ENCODE results near the gene AK1. TPM values are rescaled to one million over a fixed set of nuclear protein-coding genes. Genes with fewer than 3 reads are reported as not detected.

The AK1 gene
- polyA plus RNA-seq, 1 experiment: 102 TPM

DNA sequence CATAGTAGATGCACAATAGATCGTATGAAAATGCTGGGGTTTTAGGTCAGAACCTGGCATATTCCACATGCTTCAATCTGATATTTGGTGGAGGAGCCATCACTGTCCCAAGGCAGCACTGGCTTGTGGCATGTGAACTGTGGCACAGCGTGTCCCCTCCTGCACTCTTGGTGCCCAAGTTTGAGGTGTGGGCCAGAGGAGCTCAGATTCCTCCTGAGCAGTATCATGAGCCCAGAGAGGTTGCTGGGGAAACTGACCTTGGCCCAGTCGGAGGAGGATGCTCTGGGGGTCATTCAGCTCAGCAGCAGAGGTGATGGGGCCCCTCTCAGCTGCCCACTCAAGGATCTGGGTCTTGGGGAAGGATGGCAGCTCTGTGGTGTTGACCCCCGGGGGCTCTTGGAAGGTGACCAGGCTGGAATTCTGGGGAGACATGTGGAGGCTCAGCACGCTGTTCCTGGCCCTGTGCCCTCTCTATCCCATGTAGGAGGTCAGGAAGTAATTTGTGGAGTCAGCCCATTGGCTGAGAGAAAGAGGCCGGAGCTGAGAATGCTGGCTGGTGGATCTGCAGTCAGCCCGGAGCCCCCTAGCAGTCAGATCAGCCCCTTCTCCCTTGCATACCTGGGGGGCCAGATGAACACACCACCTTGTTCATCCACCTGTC lies 51.1 kb downstream of the AK1 start:
- ChIA-PET CTCF (interaction anchor here (0.8 to 1.0 kb wide), 2 partner anchors 41 to 44 kb away, joined by 3 read pairs; partner anchors contain the start of gene CDK9), POLR2A (no interaction called here)
- TF ChIP-seq, protein P1, sequence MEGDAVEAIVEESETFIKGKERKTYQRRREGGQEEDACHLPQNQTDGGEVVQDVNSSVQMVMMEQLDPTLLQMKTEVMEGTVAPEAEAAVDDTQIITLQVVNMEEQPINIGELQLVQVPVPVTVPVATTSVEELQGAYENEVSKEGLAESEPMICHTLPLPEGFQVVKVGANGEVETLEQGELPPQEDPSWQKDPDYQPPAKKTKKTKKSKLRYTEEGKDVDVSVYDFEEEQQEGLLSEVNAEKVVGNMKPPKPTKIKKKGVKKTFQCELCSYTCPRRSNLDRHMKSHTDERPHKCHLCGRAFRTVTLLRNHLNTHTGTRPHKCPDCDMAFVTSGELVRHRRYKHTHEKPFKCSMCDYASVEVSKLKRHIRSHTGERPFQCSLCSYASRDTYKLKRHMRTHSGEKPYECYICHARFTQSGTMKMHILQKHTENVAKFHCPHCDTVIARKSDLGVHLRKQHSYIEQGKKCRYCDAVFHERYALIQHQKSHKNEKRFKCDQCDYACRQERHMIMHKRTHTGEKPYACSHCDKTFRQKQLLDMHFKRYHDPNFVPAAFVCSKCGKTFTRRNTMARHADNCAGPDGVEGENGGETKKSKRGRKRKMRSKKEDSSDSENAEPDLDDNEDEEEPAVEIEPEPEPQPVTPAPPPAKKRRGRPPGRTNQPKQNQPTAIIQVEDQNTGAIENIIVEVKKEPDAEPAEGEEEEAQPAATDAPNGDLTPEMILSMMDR (IDR thresholded peaks at IDR 0.05; ENCODE audit: insufficient read depth, low read depth, low read length): no peak
- Histone ChIP-seq H3K36me3 (ENCODE audit: control insufficient read depth, insufficient read depth, low read length) (peaks cover 19% of the 10 kb centered on the region), H3K4me3 (ENCODE audit: low read depth, low read length) (no peak overlapping the region), H3K27me3 (ENCODE audit: control insufficient read depth, insufficient read depth, low read length) (no peaks in the 10 kb centered on the region)
- DNase-seq (ENCODE audit: low read depth): no peak

DNA sequence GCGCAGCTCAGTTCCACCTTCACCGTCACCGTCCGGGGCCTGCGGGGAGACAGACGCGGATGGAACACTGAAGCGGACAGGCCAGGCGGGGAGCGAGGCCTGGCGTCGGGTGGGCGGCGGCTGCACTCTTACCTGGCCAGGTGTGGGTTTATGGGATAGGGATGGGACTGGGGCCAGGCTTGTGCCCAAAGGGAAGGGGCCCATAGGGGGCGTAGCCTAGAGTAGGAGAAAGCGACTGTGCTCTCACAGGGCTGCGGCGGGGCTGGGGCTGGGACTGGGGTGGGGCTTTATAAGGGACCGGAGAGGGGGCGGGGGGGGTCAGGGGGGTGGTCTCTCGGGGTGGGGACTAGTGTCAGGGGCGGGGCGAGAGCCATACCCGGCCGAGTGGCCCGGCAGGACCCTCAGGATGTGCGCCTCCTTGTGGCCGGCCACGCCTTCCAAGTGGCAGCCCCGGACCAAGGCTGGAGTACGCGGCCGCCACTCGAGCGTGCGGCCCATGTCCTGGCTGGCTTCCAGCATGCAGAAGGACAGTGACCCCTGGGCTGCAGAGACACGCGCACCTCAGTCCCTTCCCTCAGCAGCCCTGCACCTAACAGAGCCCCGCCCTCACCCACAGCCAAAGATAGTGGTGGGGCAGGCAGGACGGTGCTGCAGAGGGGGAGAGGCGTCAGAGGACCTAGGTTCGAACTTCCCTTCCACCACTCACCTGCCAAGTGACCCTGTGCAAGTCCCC lies 52.0 kb downstream of the AK1 start:
- no peak for DNase-seq (ENCODE audit: low read depth)
- no peaks in the 10 kb centered on the region for H3K27me3 ChIP-seq (ENCODE audit: control insufficient read depth, insufficient read depth, low read length)
- peaks cover 22% of the 10 kb centered on the region for H3K36me3 ChIP-seq (ENCODE audit: control insufficient read depth, insufficient read depth, low read length)
- H3K4me3 ChIP-seq (ENCODE audit: low read depth, low read length): no peak overlapping the region
- ChIA-PET CTCF (interaction anchor here (1.0 to 1.4 kb wide), 2 partner anchors 20 to 45 kb away, joined by 3 to 5 read pairs; no protein-coding TSS in a partner anchor), POLR2A (no interaction called here)
- TF ChIP-seq, protein P1 (IDR thresholded peaks at IDR 0.05; ENCODE audit: insufficient read depth, low read depth, low read length): peak; percentile 35

DNA sequence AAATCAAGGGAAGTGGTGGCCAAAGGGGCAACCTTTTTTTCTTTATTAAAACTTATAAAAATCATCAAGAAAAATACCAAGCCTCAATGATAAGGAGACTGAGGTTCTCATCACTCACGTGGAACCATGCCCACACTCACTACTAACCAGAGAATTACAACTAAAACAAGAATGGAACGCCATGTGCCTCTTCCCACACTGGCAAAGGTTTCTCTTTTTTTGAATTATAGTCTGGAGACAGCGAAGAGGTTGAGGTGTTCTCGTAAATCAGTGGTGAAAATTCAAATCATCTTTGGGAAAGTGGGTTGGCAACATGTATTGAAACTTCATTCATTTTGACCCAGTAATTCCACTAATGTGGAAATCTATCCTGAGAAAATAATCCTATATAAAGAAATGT lies 55.4 kb downstream of the AK1 start:
- ChIA-PET CTCF (interaction anchor here (0.6 kb wide), 1 partner anchor 352 kb away, joined by 3 read pairs; no protein-coding TSS in a partner anchor), POLR2A (no interaction called here)
- Histone ChIP-seq H3K36me3 (ENCODE audit: control insufficient read depth, insufficient read depth, low read length) (peaks cover 39% of the 10 kb centered on the region), H3K4me3 (ENCODE audit: low read depth, low read length) (no peak overlapping the region), H3K27me3 (ENCODE audit: control insufficient read depth, insufficient read depth, low read length) (no peaks in the 10 kb centered on the region)
- DNase-seq (ENCODE audit: low read depth): no peak
- TF ChIP-seq, protein P1 (IDR thresholded peaks at IDR 0.05; ENCODE audit: insufficient read depth, low read depth, low read length): no peak

DNA sequence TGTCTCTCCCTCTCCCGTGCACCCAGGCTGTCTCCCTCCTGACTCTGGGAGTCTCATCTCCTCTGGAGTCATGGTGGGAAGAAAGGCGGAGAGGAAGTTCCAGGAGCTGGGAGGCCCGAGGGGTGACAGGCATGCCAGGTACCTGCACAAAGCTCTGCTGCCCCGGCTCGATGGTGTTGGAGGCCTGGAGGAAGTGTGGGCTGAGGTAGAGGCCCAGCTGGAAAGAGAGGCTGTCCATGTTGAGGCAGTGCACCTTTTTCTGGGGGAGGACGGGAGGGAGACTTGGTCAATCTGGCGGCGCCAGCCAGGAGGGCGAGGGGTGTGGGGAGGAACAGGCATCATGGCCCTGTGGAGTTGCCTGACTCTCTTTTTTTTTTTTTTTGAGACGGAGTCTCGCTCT lies 58.9 kb downstream of the AK1 start:
- Histone ChIP-seq H3K4me3 (ENCODE audit: low read depth, low read length) (no peak overlapping the region), H3K27me3 (ENCODE audit: control insufficient read depth, insufficient read depth, low read length) (no peaks in the 10 kb centered on the region), H3K36me3 (ENCODE audit: control insufficient read depth, insufficient read depth, low read length) (peaks cover 39% of the 10 kb centered on the region)
- ChIA-PET CTCF (interaction anchor here (0.7 to 1.6 kb wide), 2 partner anchors 9 to 51 kb away, joined by 3 to 4 read pairs; no protein-coding TSS in a partner anchor), POLR2A (no interaction called here)
- TF ChIP-seq, protein P1 (IDR thresholded peaks at IDR 0.05; ENCODE audit: insufficient read depth, low read depth, low read length): no peak
- no peak for DNase-seq (ENCODE audit: low read depth)

DNA sequence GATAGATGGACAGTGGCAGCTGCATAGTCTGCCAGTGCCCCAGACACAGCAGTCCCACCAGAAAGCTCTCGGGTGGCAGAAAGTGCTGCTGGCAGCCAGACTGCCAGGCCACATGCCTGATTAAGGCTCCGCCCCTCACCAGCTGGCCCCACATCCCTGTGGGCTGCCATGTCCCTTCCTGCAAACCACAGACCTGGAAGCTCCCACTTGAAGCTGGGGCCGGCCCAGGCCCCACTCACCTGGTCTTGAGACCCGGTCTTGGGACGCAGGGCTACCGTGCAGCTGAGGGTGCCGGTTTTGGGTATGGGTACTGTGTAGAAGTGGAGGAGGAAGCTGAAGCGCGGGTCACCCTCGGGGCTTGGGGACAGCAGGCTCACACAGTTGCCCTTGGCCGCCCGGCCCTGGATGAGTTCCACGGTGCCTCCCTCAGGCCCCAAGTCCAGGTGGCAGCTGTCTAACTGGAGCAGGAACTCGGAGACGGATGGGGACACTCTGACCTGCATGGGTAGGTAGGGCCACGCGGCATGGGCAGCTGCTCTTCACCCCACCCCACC lies 59.5 kb downstream of the AK1 start:
- TF ChIP-seq, protein P1 (IDR thresholded peaks at IDR 0.05; ENCODE audit: insufficient read depth, low read depth, low read length): no peak
- ChIA-PET CTCF (interaction anchor here (0.7 to 2.0 kb wide), 6 partner anchors 9 to 82 kb away, joined by 3 to 10 read pairs (median 3); partner anchors contain the start of gene CDK9), POLR2A (no interaction called here)
- Histone ChIP-seq H3K36me3 (ENCODE audit: control insufficient read depth, insufficient read depth, low read length) (peaks cover 45% of the 10 kb centered on the region), H3K27me3 (ENCODE audit: control insufficient read depth, insufficient read depth, low read length) (no peaks in the 10 kb centered on the region), H3K4me3 (ENCODE audit: low read depth, low read length) (no peak overlapping the region)
- DNase-seq (ENCODE audit: low read depth): no peak

Data from BJ (cell line).